ENCODE data around the gene CDH13. TPM values are rescaled to one million over a fixed set of nuclear protein-coding genes. Genes with fewer than 3 reads are reported as not detected.

Gene CDH13
- total and polyA plus RNA-seq, 10 of the 15 experiments (the other 5 are each of a cell fraction or from before 2014, with no cell fraction given): under 0.01 to 0.05 TPM; not detected in 8

GRCh38 chr16:83354015-83354414 lies 727.2 kb downstream of the CDH13 start:
- Histone ChIP-seq H3K27me3 (replicated peaks in 1 of 2; ENCODE audit: control insufficient read depth in 2 of 2, insufficient read depth in 2 of 2, low read length in 1 of 2) (no peaks in the 10 kb centered on the region), H3K27ac (ENCODE audit: control insufficient read depth, insufficient read depth) (no peak overlapping the region), H3K4me3 (no peak overlapping the region), H3K4me1 (ENCODE audit: control insufficient read depth, insufficient read depth, low read length) (no peaks in the 10 kb centered on the region), H3K9me3 (replicated peaks; ENCODE audit: control insufficient read depth, insufficient read depth, low read length) (no peaks in the 10 kb centered on the region), H3K36me3 (ENCODE audit: control insufficient read depth in 2 of 2, insufficient read depth in 2 of 2, low read length in 1 of 2) (no peaks in the 10 kb centered on the region), H2AFZ (ENCODE audit: control insufficient read depth, low read depth, low read length) (no peak overlapping the region), H3K4me2 (ENCODE audit: control insufficient read depth, insufficient read depth) (no peak overlapping the region), H3K79me2 (ENCODE audit: control insufficient read depth, insufficient read depth, low read length) (no peaks in the 10 kb centered on the region), H4K20me1 (ENCODE audit: control insufficient read depth, insufficient read depth) (no peaks in the 10 kb centered on the region), H3K9ac (ENCODE audit: control insufficient read depth, insufficient read depth, low read length) (no peak overlapping the region)
- ChIA-PET SMC1A (ENCODE audit: uncharacterized antibody, unreplicated experiment) (no interaction called here), CTCF (interaction anchor here (0.8 kb wide), 1 partner anchor 24 kb away, joined by 3 read pairs; no protein-coding TSS in a partner anchor), POLR2A (no interaction called here), RAD21 (ENCODE audit: unreplicated experiment) (no interaction called here)
- DNase-seq (ENCODE audit: low read depth, low spot score) (no peak), ATAC-seq (no peak), FAIRE-seq (no peak)
- in situ Hi-C loops (cut with MboI) (no loop called here), intact Hi-C loops (cut with micrococcal nuclease; ENCODE audit: unreplicated experiment) (no loop called here)
- no TSS peak for BruUV-seq (replicated peaks)
- WGBS (ENCODE audit: insufficient coverage, insufficient replicate concordance, low lambda C conversion rate, missing lambda C conversion rate): 40% methylated on average over 7 of the region's 7 CpGs
- TF ChIP-seq ETV6 (conservative IDR thresholded peaks at IDR 0.05 in 1 of 2, IDR thresholded peaks at IDR 0.05 in 1 of 2; ENCODE audit: borderline replicate concordance in 1 of 2, low read depth in 1 of 2) (no peak), BCLAF1 (IDR thresholded peaks at IDR 0.05) (no peak), HDAC2 (IDR thresholded peaks at IDR 0.05) (no peak), SMAD5 (IDR thresholded peaks at IDR 0.05; ENCODE audit: low read depth) (no peak), NR2C1 (IDR thresholded peaks at IDR 0.05) (no peak), SP1 (IDR thresholded peaks at IDR 0.05; ENCODE audit: low read depth, low read length) (no peak), RELB (IDR thresholded peaks at IDR 0.05; ENCODE audit: low read depth) (no peak), IKZF1 (conservative IDR thresholded peaks at IDR 0.05) (no peak), USF2 (IDR thresholded peaks at IDR 0.05; ENCODE audit: borderline replicate concordance, low read depth, low read length) (no peak), SKIL (IDR thresholded peaks at IDR 0.05; ENCODE audit: low read depth, poor library complexity, severe bottlenecking) (no peak), POU2F2 (IDR thresholded peaks at IDR 0.05; ENCODE audit: borderline replicate concordance, low read depth, low read length) (no peak), PRDM15 (CRISPR knock-in tag; IDR thresholded peaks at IDR 0.05) (no peak), TBL1XR1 (IDR thresholded peaks at IDR 0.05; ENCODE audit: low read depth, low read length) (no peak), TCF12 (IDR thresholded peaks at IDR 0.05; ENCODE audit: low read depth, low read length) (no peak)
